Ascending aorta (tissue), 2 donors: ENCODE results near the gene MSRB3. TPM values are rescaled to one million over a fixed set of nuclear protein-coding genes. Genes with fewer than 3 reads are reported as not detected.

Experiments
- DNase-seq, 2 donors: peaks; one replicate each; pipeline ENCODE4 v3.0.0-alpha.2; 2019; ENCODE audit warnings: low spot score in 2 of 2
- H3K27ac ChIP-seq, 2 donors: fragments of 200-600 bp; sonication (generic); one replicate each; pipeline ENCODE4 v1.5.1; 2016 to 2017; ENCODE audit warnings: mild to moderate bottlenecking in 1 of 2
- H3K27me3 ChIP-seq: fragments of 200-600 bp; sonication (generic); one replicate; pipeline ENCODE4 v1.5.1; 2017
- H3K36me3 ChIP-seq, 2 donors: fragments of 200-600 bp; sonication (generic); one replicate each; pipeline ENCODE4 v1.5.1; 2016
- H3K4me1 ChIP-seq, 2 donors: fragments of 200-600 bp; sonication (generic); one replicate each; pipeline ENCODE4 v1.5.1; 2016 to 2017; ENCODE audit warnings: mild to moderate bottlenecking in 1 of 2
- H3K4me3 ChIP-seq, 2 donors: fragments of 200-600 bp; sonication (generic); one replicate each; pipeline ENCODE4 v1.5.1; 2016 to 2017; ENCODE audit warnings: mild to moderate bottlenecking in 1 of 2
- H3K9me3 ChIP-seq, 2 donors: fragments of 200-600 bp; sonication (generic); one replicate each; pipeline ENCODE4 v1.5.1; 2016
- CTCF ChIP-seq, 3 experiments: fragments of 200-600 bp in 2 of 3; fragments of 450-650 bp in 1 of 3; sonication (generic) in 2 of 3; IDR thresholded peaks; one replicate each; pipeline ENCODE4 v1.5.1; 2016 to 2019; ENCODE audit warnings: antibody characterized with exemption in 3 of 3, mild to moderate bottlenecking in 1 of 3, moderate library complexity in 1 of 3
- intact Hi-C: fragments of 100-400 bp; cut with DNase I; formaldehyde crosslinking; loops from one replicate; pipeline ENCODE4 v1.15.1; 2023
- total RNA-seq: library from RNA; depleted of rRNA; stranded (reverse); fragments of >200 nt; gene quantifications from one replicate; pipeline ENCODE4 v1.1.0, GENCODE V29; 2016

MSRB3 gene
- total RNA-seq, 1 donor from 2014 or later: 79.4 TPM

- Histone ChIP-seq H3K27me3 (no peaks in the 10 kb centered on the region), H3K36me3 (peaks cover 24 to 41% of the 10 kb centered on the region in 2 donors), H3K4me1 (no peaks in the 10 kb centered on the region), H3K27ac (no peak overlapping the region), H3K4me3 (no peak overlapping the region), H3K9me3 (no peaks in the 10 kb centered on the region)
- no peak for DNase-seq
- no peak for TF ChIP-seq CTCF (IDR thresholded peaks at IDR 0.05)
- intact Hi-C loops: no loop called here
Observed at GRCh38 chr12:65462484-65462883, 184.0 kb downstream of the MSRB3 start.

GRCh38 chr12:65463082-65463481 is 184.6 kb downstream of the MSRB3 start:
- intact Hi-C loops: no loop called here
- peaks cover 27 to 35% of the 10 kb centered on the region in 2 donors for H3K36me3 ChIP-seq

GRCh38 chr12:65463611-65464010 is 185.1 kb downstream of the MSRB3 start:
- H3K9me3 ChIP-seq: no peaks in the 10 kb centered on the region
- H3K27ac ChIP-seq: no peak overlapping the region
- no peaks in the 10 kb centered on the region for H3K27me3 ChIP-seq
- DNase-seq: no peak
- intact Hi-C loops: no loop called here
- no peak overlapping the region for H3K4me3 ChIP-seq
- TF ChIP-seq CTCF (IDR thresholded peaks at IDR 0.05): no peak
- no peaks in the 10 kb centered on the region for H3K4me1 ChIP-seq
- H3K36me3 ChIP-seq: peaks cover 27 to 30% of the 10 kb centered on the region in 2 donors

More at GRCh38 chr12:65463082-65463481, 184.6 kb downstream of the MSRB3 start:
- Histone ChIP-seq H3K4me3 (no peak overlapping the region), H3K27ac (no peak overlapping the region), H3K27me3 (no peaks in the 10 kb centered on the region), H3K4me1 (no peaks in the 10 kb centered on the region), H3K9me3 (no peaks in the 10 kb centered on the region)
- no peak for DNase-seq
- TF ChIP-seq CTCF (IDR thresholded peaks at IDR 0.05): no peak

GRCh38 chr12:65464930-65465329 is 186.4 kb downstream of the MSRB3 start:
- no peak overlapping the region for H3K27ac ChIP-seq
- no peaks in the 10 kb centered on the region for H3K27me3 ChIP-seq
- no peaks in the 10 kb centered on the region for H3K4me1 ChIP-seq
- no peak for TF ChIP-seq CTCF (IDR thresholded peaks at IDR 0.05)
- intact Hi-C loops: no loop called here
- H3K36me3 ChIP-seq: peaks cover 17 to 26% of the 10 kb centered on the region in 2 donors
- H3K9me3 ChIP-seq: no peaks in the 10 kb centered on the region
- H3K4me3 ChIP-seq: no peak overlapping the region
- DNase-seq: peak in 1 of 2 donors; percentile 65

- Histone ChIP-seq H3K27me3 (no peaks in the 10 kb centered on the region), H3K36me3 (peaks cover 17 to 26% of the 10 kb centered on the region in 2 donors), H3K4me1 (no peaks in the 10 kb centered on the region), H3K9me3 (no peaks in the 10 kb centered on the region), H3K27ac (no peak overlapping the region), H3K4me3 (no peak overlapping the region)
- intact Hi-C loops: no loop called here
- DNase-seq: no peak
- TF ChIP-seq CTCF (IDR thresholded peaks at IDR 0.05): no peak
Observed at GRCh38 chr12:65465766-65466547, 187.5 kb downstream of the MSRB3 start.
